H1 (cell line): ENCODE measurements around the gene TSPAN9. TPM values are rescaled to one million over a fixed set of nuclear protein-coding genes. Genes with fewer than 3 reads are reported as not detected.

ENCODE experiments used
- ASH2L ChIP-seq: fragments of 200-600, 300-600 bp; sonication (generic); IDR thresholded peaks from one replicate; pipeline ENCODE4 v1.7.1; 2017; ENCODE audit warnings: low read length
- CTBP2 ChIP-seq: IDR thresholded peaks from 2 replicates; pipeline ENCODE4 v1.7.0; 2011; ENCODE audit warnings: borderline replicate concordance, mild to moderate bottlenecking, moderate library complexity, mixed read lengths, low read length; ENCODE audit not compliant: insufficient read depth, insufficient read length
- JUND ChIP-seq: IDR thresholded peaks from 2 replicates; pipeline ENCODE4 v1.6.1; 2011; ENCODE audit warnings: mild to moderate bottlenecking, improper control_type of control experiment, low read length
- RNF2 ChIP-seq: fragments of 200-900, 300-1000 bp; sonication (generic); IDR thresholded peaks from 2 replicates; pipeline ENCODE4 v1.7.1; 2016; ENCODE audit warnings: borderline replicate concordance, low read depth, mild to moderate bottlenecking, antibody characterized with exemption, low read length; ENCODE audit not compliant: poor library complexity, severe bottlenecking; ENCODE audit errors: missing control alignments
- SIX5 ChIP-seq: IDR thresholded peaks from 2 replicates; pipeline ENCODE4 v1.6.1; 2011; ENCODE audit warnings: mild to moderate bottlenecking, low read depth, low read length
- SP2 ChIP-seq: IDR thresholded peaks from 2 replicates; pipeline ENCODE4 v1.6.1; 2012; ENCODE audit warnings: mild to moderate bottlenecking, low read length, inconsistent platforms
- SP4 ChIP-seq: IDR thresholded peaks from 2 replicates; pipeline ENCODE4 v1.6.1; 2012; ENCODE audit warnings: low read length, inconsistent platforms
- polyA plus RNA-seq, 7 experiments: library from polyadenylated mRNA; depleted of rRNA in 3 of 7; stranded (reverse) in 5 of 7; unstranded in 2 of 7; fragments of >200 nt in 5 of 7; fragments of 200-250 nt in 2 of 7; gene quantifications; 1 replicate in 5 of 7; 2 replicates in 1 of 7; 4 replicates in 1 of 7; pipeline versions ENCODE4 v1.2.1 to v1.2.3, GENCODE V29; 2011 to 2013; ENCODE audit warnings: missing spikeins in 2 of 7, mixed read lengths in 2 of 7
- total RNA-seq: library from RNA; stranded (reverse); fragmentation: NEBNext Ultra II Directional; extraction: Animal tissue kit (Norgen Biotek cat#: 25700); gene quantifications from 2 replicates; pipeline ENCODE4 v1.2.1, GENCODE V29; 2021
- TF ChIP-seq, protein P1 (sequence below): fragments of 300-600 bp; sonication (generic); IDR thresholded peaks from 2 replicates; pipeline ENCODE4 v1.7.1; 2012; ENCODE audit warnings: low read length, moderate library complexity, mild to moderate bottlenecking, inconsistent platforms; ENCODE audit not compliant: insufficient replicate concordance
- TF ChIP-seq, protein P2 (sequence below), 3 experiments: IDR thresholded peaks; 1 replicate in 2 of 3; 2 replicates in 1 of 3; pipeline versions ENCODE4 v1.5.1 to v1.6.1; 2011; ENCODE audit warnings: low read length in 3 of 3, mild to moderate bottlenecking in 3 of 3, inconsistent platforms in 2 of 3, low read depth in 1 of 3, moderate library complexity in 1 of 3; ENCODE audit not compliant: insufficient read depth in 1 of 3; ENCODE audit errors: control extremely low read depth in 1 of 3

Gene TSPAN9
- total and polyA plus RNA-seq, 2 of the 8 experiments (the other 6 are each of a cell fraction or from before 2014, with no cell fraction given): 11.5 to 29.1 TPM

DNA sequence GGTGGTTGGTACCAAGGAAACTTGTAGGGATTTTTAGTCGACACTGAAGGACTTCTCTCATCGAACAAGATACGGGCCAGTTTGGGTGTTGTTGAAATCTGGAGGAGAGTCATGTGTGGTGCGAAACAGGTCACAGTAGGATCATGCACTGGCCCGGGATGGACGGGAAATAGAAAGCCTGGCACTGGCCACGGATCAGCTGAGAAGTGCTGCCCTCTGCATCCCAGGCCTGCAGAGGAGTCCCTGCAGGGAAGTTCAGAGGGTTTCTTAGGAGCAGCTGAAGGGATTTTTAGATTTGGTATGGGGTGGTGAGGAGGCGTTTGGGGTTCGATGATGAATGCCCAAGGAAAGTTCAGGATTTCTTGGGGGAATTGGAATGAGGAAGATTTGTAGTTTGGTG is 63.1 kb downstream of the TSPAN9 start (continued):
- TF ChIP-seq, protein P1, sequence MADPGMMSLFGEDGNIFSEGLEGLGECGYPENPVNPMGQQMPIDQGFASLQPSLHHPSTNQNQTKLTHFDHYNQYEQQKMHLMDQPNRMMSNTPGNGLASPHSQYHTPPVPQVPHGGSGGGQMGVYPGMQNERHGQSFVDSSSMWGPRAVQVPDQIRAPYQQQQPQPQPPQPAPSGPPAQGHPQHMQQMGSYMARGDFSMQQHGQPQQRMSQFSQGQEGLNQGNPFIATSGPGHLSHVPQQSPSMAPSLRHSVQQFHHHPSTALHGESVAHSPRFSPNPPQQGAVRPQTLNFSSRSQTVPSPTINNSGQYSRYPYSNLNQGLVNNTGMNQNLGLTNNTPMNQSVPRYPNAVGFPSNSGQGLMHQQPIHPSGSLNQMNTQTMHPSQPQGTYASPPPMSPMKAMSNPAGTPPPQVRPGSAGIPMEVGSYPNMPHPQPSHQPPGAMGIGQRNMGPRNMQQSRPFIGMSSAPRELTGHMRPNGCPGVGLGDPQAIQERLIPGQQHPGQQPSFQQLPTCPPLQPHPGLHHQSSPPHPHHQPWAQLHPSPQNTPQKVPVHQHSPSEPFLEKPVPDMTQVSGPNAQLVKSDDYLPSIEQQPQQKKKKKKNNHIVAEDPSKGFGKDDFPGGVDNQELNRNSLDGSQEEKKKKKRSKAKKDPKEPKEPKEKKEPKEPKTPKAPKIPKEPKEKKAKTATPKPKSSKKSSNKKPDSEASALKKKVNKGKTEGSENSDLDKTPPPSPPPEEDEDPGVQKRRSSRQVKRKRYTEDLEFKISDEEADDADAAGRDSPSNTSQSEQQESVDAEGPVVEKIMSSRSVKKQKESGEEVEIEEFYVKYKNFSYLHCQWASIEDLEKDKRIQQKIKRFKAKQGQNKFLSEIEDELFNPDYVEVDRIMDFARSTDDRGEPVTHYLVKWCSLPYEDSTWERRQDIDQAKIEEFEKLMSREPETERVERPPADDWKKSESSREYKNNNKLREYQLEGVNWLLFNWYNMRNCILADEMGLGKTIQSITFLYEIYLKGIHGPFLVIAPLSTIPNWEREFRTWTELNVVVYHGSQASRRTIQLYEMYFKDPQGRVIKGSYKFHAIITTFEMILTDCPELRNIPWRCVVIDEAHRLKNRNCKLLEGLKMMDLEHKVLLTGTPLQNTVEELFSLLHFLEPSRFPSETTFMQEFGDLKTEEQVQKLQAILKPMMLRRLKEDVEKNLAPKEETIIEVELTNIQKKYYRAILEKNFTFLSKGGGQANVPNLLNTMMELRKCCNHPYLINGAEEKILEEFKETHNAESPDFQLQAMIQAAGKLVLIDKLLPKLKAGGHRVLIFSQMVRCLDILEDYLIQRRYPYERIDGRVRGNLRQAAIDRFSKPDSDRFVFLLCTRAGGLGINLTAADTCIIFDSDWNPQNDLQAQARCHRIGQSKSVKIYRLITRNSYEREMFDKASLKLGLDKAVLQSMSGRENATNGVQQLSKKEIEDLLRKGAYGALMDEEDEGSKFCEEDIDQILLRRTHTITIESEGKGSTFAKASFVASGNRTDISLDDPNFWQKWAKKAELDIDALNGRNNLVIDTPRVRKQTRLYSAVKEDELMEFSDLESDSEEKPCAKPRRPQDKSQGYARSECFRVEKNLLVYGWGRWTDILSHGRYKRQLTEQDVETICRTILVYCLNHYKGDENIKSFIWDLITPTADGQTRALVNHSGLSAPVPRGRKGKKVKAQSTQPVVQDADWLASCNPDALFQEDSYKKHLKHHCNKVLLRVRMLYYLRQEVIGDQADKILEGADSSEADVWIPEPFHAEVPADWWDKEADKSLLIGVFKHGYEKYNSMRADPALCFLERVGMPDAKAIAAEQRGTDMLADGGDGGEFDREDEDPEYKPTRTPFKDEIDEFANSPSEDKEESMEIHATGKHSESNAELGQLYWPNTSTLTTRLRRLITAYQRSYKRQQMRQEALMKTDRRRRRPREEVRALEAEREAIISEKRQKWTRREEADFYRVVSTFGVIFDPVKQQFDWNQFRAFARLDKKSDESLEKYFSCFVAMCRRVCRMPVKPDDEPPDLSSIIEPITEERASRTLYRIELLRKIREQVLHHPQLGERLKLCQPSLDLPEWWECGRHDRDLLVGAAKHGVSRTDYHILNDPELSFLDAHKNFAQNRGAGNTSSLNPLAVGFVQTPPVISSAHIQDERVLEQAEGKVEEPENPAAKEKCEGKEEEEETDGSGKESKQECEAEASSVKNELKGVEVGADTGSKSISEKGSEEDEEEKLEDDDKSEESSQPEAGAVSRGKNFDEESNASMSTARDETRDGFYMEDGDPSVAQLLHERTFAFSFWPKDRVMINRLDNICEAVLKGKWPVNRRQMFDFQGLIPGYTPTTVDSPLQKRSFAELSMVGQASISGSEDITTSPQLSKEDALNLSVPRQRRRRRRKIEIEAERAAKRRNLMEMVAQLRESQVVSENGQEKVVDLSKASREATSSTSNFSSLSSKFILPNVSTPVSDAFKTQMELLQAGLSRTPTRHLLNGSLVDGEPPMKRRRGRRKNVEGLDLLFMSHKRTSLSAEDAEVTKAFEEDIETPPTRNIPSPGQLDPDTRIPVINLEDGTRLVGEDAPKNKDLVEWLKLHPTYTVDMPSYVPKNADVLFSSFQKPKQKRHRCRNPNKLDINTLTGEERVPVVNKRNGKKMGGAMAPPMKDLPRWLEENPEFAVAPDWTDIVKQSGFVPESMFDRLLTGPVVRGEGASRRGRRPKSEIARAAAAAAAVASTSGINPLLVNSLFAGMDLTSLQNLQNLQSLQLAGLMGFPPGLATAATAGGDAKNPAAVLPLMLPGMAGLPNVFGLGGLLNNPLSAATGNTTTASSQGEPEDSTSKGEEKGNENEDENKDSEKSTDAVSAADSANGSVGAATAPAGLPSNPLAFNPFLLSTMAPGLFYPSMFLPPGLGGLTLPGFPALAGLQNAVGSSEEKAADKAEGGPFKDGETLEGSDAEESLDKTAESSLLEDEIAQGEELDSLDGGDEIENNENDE: no peak
- TF ChIP-seq SIX5 (no peak), JUND (no peak), ASH2L (no peak), SP2 (no peak), CTBP2 (no peak), SP4 (no peak), RNF2 (no peak)
- TF ChIP-seq, protein P2, sequence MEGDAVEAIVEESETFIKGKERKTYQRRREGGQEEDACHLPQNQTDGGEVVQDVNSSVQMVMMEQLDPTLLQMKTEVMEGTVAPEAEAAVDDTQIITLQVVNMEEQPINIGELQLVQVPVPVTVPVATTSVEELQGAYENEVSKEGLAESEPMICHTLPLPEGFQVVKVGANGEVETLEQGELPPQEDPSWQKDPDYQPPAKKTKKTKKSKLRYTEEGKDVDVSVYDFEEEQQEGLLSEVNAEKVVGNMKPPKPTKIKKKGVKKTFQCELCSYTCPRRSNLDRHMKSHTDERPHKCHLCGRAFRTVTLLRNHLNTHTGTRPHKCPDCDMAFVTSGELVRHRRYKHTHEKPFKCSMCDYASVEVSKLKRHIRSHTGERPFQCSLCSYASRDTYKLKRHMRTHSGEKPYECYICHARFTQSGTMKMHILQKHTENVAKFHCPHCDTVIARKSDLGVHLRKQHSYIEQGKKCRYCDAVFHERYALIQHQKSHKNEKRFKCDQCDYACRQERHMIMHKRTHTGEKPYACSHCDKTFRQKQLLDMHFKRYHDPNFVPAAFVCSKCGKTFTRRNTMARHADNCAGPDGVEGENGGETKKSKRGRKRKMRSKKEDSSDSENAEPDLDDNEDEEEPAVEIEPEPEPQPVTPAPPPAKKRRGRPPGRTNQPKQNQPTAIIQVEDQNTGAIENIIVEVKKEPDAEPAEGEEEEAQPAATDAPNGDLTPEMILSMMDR (IDR thresholded peaks at IDR 0.05; ENCODE audit: control extremely low read depth in 1 of 3, insufficient read depth in 1 of 3, low read depth in 1 of 3, low read length in 3 of 3): no peak
